SK-N-SH treated with all-trans-retinoic acid at 6 μM for 48 hours (cell line): Measurements from ENCODE around the gene SCGB3A1.

Experiments used
- RARB ChIP-seq: fragments of 250-450 bp; sonication (Bioruptor Pico); IDR thresholded peaks from 2 replicates; pipeline ENCODE4 v1.8.0; 2021; ENCODE audit warnings: mild to moderate bottlenecking, moderate library complexity
- SNAI2 ChIP-seq: fragments of 250-450 bp; sonication (Bioruptor Pico); IDR thresholded peaks from 2 replicates; pipeline ENCODE4 v1.5.0; 2020; ENCODE audit warnings: mild to moderate bottlenecking, moderate library complexity
- ZFP3 ChIP-seq: fragments of 250-450 bp; sonication (Bioruptor Pico); IDR thresholded peaks from 2 replicates; pipeline ENCODE4 v1.5.0; 2020; ENCODE audit warnings: mild to moderate bottlenecking, moderate library complexity
- ZFP30 ChIP-seq: fragments of 450-650 bp; formaldehyde crosslinking; IDR thresholded peaks from 2 replicates; pipeline ENCODE4 v1.5.0; 2022; ENCODE audit warnings: mild to moderate bottlenecking, moderate library complexity

GRCh38 chr5:180555168-180555921 lies 36.0 kb downstream of the SCGB3A1 start:
- TF ChIP-seq ZFP30 (CRISPR knock-in tag), result no peak
- TF ChIP-seq SNAI2, result no peak
- TF ChIP-seq RARB (CRISPR knock-in tag), result no peak
- TF ChIP-seq ZFP3, result no peak
